A673 (cell line): ENCODE measurements around the gene DIPK1C. TPM values are rescaled to one million over a fixed set of nuclear protein-coding genes. Genes with fewer than 3 reads are reported as not detected.
A peak's percentile ranks its signal among the peaks of the same experiment; 100 is the strongest.

Source experiments
- BruUV-seq: library from RNA; stranded (reverse); fragments of 400-500 nt; replicated peaks from 2 replicates; lab custom pipeline; 2021; lab: Mats Ljungman, UMichigan
- CTCF ChIA-PET: fragments of 300-600 bp; sonication (Branson Sonifier 250); formaldehyde crosslinking; loops from one replicate; lab custom pipeline; 2022; ENCODE audit warnings: antibody characterized with exemption; lab: Charles Lee
- POLR2A ChIA-PET: fragments of 300-600 bp; sonication (Branson Sonifier 250); formaldehyde crosslinking; loops from one replicate; lab custom pipeline; 2022; ENCODE audit warnings: antibody characterized with exemption; ENCODE audit not compliant: low non-redundant PET; lab: Charles Lee
- DNase-seq: peaks from one replicate; pipeline ENCODE4 v3.0.0-alpha.2; 2015; ENCODE audit warnings: low spot score
- H3K27ac ChIP-seq: fragments of 200-600 bp; sonication (generic); 2 replicates; pipeline ENCODE4 v1.5.1; 2016; ENCODE audit warnings: mixed run types, low read depth, mild to moderate bottlenecking, mixed read lengths, antibody characterized with exemption, low read length; ENCODE audit not compliant: poor library complexity, severe bottlenecking
- H3K27me3 ChIP-seq: fragments of 200-600 bp; sonication (generic); replicated peaks from 2 replicates; pipeline ENCODE4 v1.6.1; 2017; ENCODE audit warnings: mixed run types, low read depth, mild to moderate bottlenecking, mixed read lengths, antibody characterized with exemption, low read length; ENCODE audit not compliant: insufficient read depth, poor library complexity
- H3K36me3 ChIP-seq: fragments of 200-600 bp; sonication (generic); 2 replicates; pipeline ENCODE4 v1.6.1; 2016; ENCODE audit warnings: mixed run types, mild to moderate bottlenecking, mixed read lengths, antibody characterized with exemption, low read length; ENCODE audit not compliant: insufficient read depth, poor library complexity, severe bottlenecking
- H3K4me1 ChIP-seq: fragments of 200-600 bp; sonication (generic); 2 replicates; pipeline ENCODE4 v1.6.1; 2017; ENCODE audit warnings: mixed run types, mild to moderate bottlenecking, mixed read lengths, antibody characterized with exemption, low read length; ENCODE audit not compliant: insufficient read depth, poor library complexity, severe bottlenecking
- H3K4me3 ChIP-seq: fragments of 200-600 bp; sonication (generic); 2 replicates; pipeline ENCODE4 v1.5.1; 2016; ENCODE audit warnings: low read depth, mixed run types, mild to moderate bottlenecking, mixed read lengths, low read length; ENCODE audit not compliant: poor library complexity, severe bottlenecking
- H3K9me3 ChIP-seq: fragments of 200-600 bp; sonication (generic); 2 replicates; pipeline ENCODE4 v1.6.1; 2016; ENCODE audit warnings: mixed run types, low read depth, mild to moderate bottlenecking, mixed read lengths, antibody characterized with exemption, low read length; ENCODE audit not compliant: poor library complexity, severe bottlenecking
- EZH2 ChIP-seq: fragments of 200-600 bp; sonication (generic); IDR thresholded peaks from 2 replicates; pipeline ENCODE4 v1.6.1; 2017; ENCODE audit warnings: borderline replicate concordance, low read depth, mild to moderate bottlenecking, mixed read lengths, antibody characterized with exemption, low read length; ENCODE audit not compliant: poor library complexity, severe bottlenecking
- intact Hi-C: fragments of 100-400 bp; cut with micrococcal nuclease; formaldehyde crosslinking; loops from one replicate; pipeline ENCODE4 v1.10.0; 2022; ENCODE audit not compliant: unreplicated experiment
- total RNA-seq: library from RNA; stranded (reverse); gene quantifications from 2 replicates; pipeline ENCODE4 v1.2.3, GENCODE V29; 2021
- TF ChIP-seq, protein P1 (sequence below): fragments of 300-800, 200-600 bp; sonication (generic); conservative IDR thresholded peaks from 2 replicates; pipeline ENCODE4 v1.5.1; 2017; ENCODE audit warnings: low read depth, mild to moderate bottlenecking, antibody characterized with exemption, low read length, moderate library complexity, mixed read lengths

The DIPK1C gene
- total RNA-seq, 1 experiment from 2014 or later: not detected

DNA sequence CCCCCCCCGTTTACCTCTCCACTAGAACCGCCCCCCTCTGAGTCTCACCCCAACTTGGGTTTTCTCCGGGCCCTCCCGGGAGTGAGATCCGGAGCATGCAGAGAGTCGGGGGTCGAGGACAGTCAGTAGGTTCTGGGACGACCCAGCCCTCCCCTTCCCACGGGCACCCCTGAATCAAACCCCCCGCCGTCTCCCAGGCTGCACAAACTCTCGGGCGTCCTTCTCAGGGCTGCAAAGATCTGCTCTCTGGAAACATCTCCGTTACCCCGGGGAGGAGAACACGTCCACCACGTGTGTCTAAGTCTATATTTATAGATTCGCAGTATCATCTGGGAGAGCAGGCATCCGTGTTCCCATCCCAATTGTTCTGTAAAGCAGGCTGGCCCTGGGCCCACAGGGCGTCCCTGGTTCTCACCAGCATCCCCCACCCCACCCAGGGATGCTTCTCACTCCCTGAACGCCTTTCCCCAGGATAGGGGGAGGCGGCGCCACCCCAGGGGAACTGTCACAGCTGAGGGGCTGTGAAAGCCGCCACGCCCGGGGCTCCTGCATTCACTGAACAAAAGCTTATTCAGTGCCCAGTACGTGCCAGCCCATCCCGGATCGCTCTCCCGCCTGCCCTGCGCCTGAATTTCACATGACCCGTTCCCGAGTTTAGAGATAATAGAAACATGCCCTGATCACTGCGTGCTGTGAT lies 765 bp upstream of the DIPK1C start:
- Histone ChIP-seq H3K4me3 (no peak overlapping the region), H3K4me1 (no peaks in the 10 kb centered on the region), H3K27me3 (peaks cover 79% of the 10 kb centered on the region), H3K36me3 (no peaks in the 10 kb centered on the region), H3K27ac (no peak overlapping the region), H3K9me3 (no peaks in the 10 kb centered on the region)
- TF ChIP-seq EZH2: no peak
- TF ChIP-seq, protein P1, sequence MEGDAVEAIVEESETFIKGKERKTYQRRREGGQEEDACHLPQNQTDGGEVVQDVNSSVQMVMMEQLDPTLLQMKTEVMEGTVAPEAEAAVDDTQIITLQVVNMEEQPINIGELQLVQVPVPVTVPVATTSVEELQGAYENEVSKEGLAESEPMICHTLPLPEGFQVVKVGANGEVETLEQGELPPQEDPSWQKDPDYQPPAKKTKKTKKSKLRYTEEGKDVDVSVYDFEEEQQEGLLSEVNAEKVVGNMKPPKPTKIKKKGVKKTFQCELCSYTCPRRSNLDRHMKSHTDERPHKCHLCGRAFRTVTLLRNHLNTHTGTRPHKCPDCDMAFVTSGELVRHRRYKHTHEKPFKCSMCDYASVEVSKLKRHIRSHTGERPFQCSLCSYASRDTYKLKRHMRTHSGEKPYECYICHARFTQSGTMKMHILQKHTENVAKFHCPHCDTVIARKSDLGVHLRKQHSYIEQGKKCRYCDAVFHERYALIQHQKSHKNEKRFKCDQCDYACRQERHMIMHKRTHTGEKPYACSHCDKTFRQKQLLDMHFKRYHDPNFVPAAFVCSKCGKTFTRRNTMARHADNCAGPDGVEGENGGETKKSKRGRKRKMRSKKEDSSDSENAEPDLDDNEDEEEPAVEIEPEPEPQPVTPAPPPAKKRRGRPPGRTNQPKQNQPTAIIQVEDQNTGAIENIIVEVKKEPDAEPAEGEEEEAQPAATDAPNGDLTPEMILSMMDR: no peak
- intact Hi-C loops: no loop called here
- ChIA-PET CTCF (no interaction called here), POLR2A (no interaction called here)
- no peak for DNase-seq
- BruUV-seq: no TSS peak

DNA sequence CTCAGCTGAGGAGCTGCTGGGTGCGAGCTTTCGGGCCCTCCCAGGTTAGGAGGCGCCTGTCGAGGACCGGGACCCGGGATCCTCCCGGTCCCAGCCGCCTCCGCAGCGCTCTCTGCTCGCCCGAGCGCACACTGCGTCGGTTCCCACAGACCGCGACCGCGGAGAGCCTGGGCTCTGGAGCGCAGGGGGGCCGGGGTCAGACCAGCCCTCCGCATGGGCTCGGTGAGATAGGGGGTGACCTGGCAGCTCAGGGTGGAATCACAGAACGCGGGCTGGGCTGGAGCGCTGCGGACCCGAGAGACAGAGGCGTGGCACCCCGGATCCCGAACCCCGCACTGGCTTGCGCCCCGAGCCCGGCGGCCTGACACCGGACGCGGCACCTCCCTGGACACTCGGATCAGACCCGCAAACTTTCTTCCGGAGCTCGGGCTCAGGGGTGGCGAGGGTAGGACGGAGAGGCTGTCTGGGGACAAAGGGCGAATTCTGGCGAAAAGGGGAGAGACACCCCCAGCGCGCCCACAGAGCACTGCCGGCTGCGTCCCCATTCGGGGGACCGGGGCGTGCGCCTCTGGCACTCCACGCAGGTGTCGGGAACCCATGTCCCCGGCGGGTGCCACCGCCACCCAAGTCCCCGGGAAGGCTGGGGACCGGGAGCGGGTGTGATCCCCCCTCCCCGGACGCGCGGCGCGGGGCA lies 612 bp downstream of the DIPK1C start:
- Histone ChIP-seq H3K9me3 (no peaks in the 10 kb centered on the region), H3K4me3 (peak overlapping the region; percentile 17), H3K27me3 (peaks cover 79% of the 10 kb centered on the region), H3K27ac (no peak overlapping the region), H3K36me3 (no peaks in the 10 kb centered on the region), H3K4me1 (no peaks in the 10 kb centered on the region)
- POLR2A ChIA-PET: no interaction called here
- no TSS peak for BruUV-seq
- TF ChIP-seq EZH2: peak; percentile 83
- TF ChIP-seq, protein P1: no peak
- DNase-seq: no peak
- CTCF ChIA-PET: interaction anchor here (0.6 kb wide), 1 partner anchor 382 kb away, joined by 4 read pairs; no protein-coding TSS in a partner anchor
- intact Hi-C loops: no loop called here

DNA sequence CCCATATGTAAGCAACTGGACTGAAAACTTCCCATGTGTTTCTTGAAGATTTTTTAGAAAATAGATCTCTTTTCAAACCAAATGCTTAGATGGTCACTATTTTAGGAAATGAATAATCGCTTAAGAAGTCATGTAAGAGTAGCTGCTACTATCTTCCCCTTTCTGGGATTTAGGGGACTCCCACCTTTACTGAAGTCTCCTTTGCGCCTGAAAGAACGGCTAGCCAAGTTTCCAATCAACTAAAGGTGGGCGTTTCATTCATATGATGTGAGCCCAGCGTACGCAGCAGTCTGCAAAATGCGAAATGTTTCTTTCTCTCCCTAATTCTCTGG lies 1.1 kb downstream of the DIPK1C start:
- Histone ChIP-seq H3K4me3 (no peak overlapping the region), H3K9me3 (no peaks in the 10 kb centered on the region), H3K4me1 (no peaks in the 10 kb centered on the region), H3K36me3 (no peaks in the 10 kb centered on the region), H3K27me3 (peaks cover 79% of the 10 kb centered on the region), H3K27ac (no peak overlapping the region)
- no peak for DNase-seq
- intact Hi-C loops: no loop called here
- ChIA-PET CTCF (no interaction called here), POLR2A (no interaction called here)
- no TSS peak for BruUV-seq
- no peak for TF ChIP-seq EZH2
- TF ChIP-seq, protein P1: no peak
